ENCODE data around the gene ARRDC2.

ARRDC2 gene

GRCh38 chr19:18059902-18060301 lies 51.9 kb downstream of the ARRDC2 start:
- no peak for DNase-seq

- DNase-seq = peak; percentile 89 to 95
These were observed 52.5 kb downstream of the ARRDC2 start for GRCh38 chr19:18060472-18060871.

GRCh38 chr19:18062028-18062427 lies 54.1 kb downstream of the ARRDC2 start:
- peak in 1 of 2 experiments; percentile 38 for DNase-seq

GRCh38 chr19:18063463-18063862 lies 55.5 kb downstream of the ARRDC2 start:
- no peak for DNase-seq

Data from NCI-H524 (cell line).